ENCODE results near the gene HMCN2.

GRCh38 chr9:130299785-130300615 lies 34.4 kb downstream of the HMCN2 start:
- TF ChIP-seq CTCF (IDR thresholded peaks at IDR 0.05) (no peak), EZH2 (IDR thresholded peaks at IDR 0.05; ENCODE audit: borderline replicate concordance, insufficient read depth, low read depth, low read length, poor library complexity, severe bottlenecking) (no peak)
